Smooth muscle cell (in vitro differentiated cells): Measurements from ENCODE around the gene SLC2A4. TPM values are rescaled to one million over a fixed set of nuclear protein-coding genes. Genes with fewer than 3 reads are reported as not detected.

Experiments used
- DNase-seq: peaks from one replicate; lab custom pipeline; 2025; ENCODE audit not compliant: unreplicated experiment; lab: John Stamatoyannopoulos, UW
- H2AFZ ChIP-seq: fragments of 200-600 bp; sonication (generic); 2 replicates; pipeline ENCODE4 v1.6.0; 2016; ENCODE audit warnings: antibody characterized with exemption, low read depth, mild to moderate bottlenecking
- H3F3A ChIP-seq: fragments of 200-600 bp; sonication (generic); 2 replicates; pipeline ENCODE4 v1.6.0; 2017; ENCODE audit warnings: antibody characterized with exemption, low read depth
- H3K27ac ChIP-seq: fragments of 200-600 bp; sonication (generic); 2 replicates; pipeline ENCODE4 v1.5.1; 2016; ENCODE audit warnings: low read depth, mild to moderate bottlenecking
- H3K27me3 ChIP-seq: fragments of 200-600 bp; sonication (generic); 2 replicates; pipeline ENCODE4 v1.6.1; 2016; ENCODE audit warnings: low read depth, mild to moderate bottlenecking
- H3K36me3 ChIP-seq: fragments of 200-600 bp; sonication (generic); 2 replicates; pipeline ENCODE4 v1.5.1; 2016; ENCODE audit warnings: low read depth
- H3K4me1 ChIP-seq: fragments of 200-600 bp; sonication (generic); 2 replicates; pipeline ENCODE4 v1.5.1; 2016; ENCODE audit warnings: low read depth
- H3K4me2 ChIP-seq: fragments of 200-600 bp; sonication (generic); 2 replicates; pipeline ENCODE4 v1.6.0; 2016; ENCODE audit warnings: mild to moderate bottlenecking
- H3K4me3 ChIP-seq: fragments of 200-600 bp; sonication (generic); 2 replicates; pipeline ENCODE4 v1.5.1; 2016; ENCODE audit warnings: mild to moderate bottlenecking
- H3K79me2 ChIP-seq: fragments of 200-600 bp; sonication (generic); 2 replicates; pipeline ENCODE4 v1.6.0; 2016; ENCODE audit warnings: low read depth, mild to moderate bottlenecking
- H3K9ac ChIP-seq: fragments of 200-600 bp; sonication (generic); 2 replicates; pipeline ENCODE4 v1.6.0; 2016; ENCODE audit warnings: low read depth
- H3K9me3 ChIP-seq: fragments of 200-600 bp; sonication (generic); replicated peaks from 2 replicates; pipeline ENCODE4 v1.5.1; 2016; ENCODE audit warnings: low read depth
- H4K20me1 ChIP-seq: fragments of 200-600 bp; sonication (generic); 2 replicates; pipeline ENCODE4 v1.6.0; 2016; ENCODE audit warnings: low read depth
- WGBS: methylation state at CpG from one replicate; pipeline ENCODE4 v1.1.7; 2016; ENCODE audit warnings: low lambda C conversion rate; 5-methylcytosine and 5-hydroxymethylcytosine counted together
- polyA plus RNA-seq: library from polyadenylated mRNA; unstranded; fragments of >200 nt; fragmentation: Nextera tagmentation; extraction: Ambion mirVana; gene quantifications from 2 replicates; pipeline ENCODE4 v1.2.1, GENCODE V29; 2016
- total RNA-seq: library from RNA; depleted of rRNA; stranded (reverse); fragments of >200 nt; gene quantifications from 2 replicates; pipeline ENCODE4 v1.2.3, GENCODE V29; 2014
- TF ChIP-seq, protein P1 (sequence below): fragments of 200-600 bp; sonication (generic); IDR thresholded peaks from 2 replicates; pipeline ENCODE4 v1.5.1; 2017; ENCODE audit warnings: borderline replicate concordance, mild to moderate bottlenecking, antibody characterized with exemption; ENCODE audit not compliant: insufficient read depth, poor library complexity, severe bottlenecking

SLC2A4 gene
- total and polyA plus RNA-seq, 2 experiments from 2014 or later: not detected

GRCh38 chr17:7323731-7324437 lies 42.4 kb downstream of the SLC2A4 start:
- Histone ChIP-seq H3K79me2 (peaks cover 10% of the 10 kb centered on the region), H3K27ac (no peak overlapping the region), H3K4me2 (no peak overlapping the region), H3K4me3 (no peak overlapping the region), H3K9ac (no peak overlapping the region), H3K36me3 (no peaks in the 10 kb centered on the region), H2AFZ (no peak overlapping the region), H3K27me3 (no peaks in the 10 kb centered on the region), H3K4me1 (peaks cover 9% of the 10 kb centered on the region), H3K9me3 (no peaks in the 10 kb centered on the region), H3F3A (no peaks in the 10 kb centered on the region), H4K20me1 (no peaks in the 10 kb centered on the region)
- TF ChIP-seq, protein P1, sequence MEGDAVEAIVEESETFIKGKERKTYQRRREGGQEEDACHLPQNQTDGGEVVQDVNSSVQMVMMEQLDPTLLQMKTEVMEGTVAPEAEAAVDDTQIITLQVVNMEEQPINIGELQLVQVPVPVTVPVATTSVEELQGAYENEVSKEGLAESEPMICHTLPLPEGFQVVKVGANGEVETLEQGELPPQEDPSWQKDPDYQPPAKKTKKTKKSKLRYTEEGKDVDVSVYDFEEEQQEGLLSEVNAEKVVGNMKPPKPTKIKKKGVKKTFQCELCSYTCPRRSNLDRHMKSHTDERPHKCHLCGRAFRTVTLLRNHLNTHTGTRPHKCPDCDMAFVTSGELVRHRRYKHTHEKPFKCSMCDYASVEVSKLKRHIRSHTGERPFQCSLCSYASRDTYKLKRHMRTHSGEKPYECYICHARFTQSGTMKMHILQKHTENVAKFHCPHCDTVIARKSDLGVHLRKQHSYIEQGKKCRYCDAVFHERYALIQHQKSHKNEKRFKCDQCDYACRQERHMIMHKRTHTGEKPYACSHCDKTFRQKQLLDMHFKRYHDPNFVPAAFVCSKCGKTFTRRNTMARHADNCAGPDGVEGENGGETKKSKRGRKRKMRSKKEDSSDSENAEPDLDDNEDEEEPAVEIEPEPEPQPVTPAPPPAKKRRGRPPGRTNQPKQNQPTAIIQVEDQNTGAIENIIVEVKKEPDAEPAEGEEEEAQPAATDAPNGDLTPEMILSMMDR: peak; percentile 71
- 75% methylated on average over 39 of the region's 39 CpGs for WGBS
- DNase-seq: no peak

DNA sequence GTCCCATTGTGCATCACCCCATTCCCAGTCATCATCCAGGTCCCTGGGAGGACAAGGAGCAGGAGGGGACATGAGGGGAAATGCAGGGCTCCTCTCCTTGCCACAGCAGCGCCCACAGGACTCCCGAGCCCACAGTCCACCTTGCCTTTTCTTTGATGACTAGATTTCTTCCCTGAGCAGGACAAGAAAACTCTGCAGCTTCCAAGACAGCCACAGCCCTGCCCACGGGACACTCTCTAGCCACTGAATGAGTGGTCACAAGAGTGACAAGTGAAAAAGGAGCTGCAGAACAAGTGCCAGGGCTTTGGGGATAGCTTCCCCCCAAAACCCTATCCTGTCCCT lies 42.9 kb downstream of the SLC2A4 start:
- Histone ChIP-seq H3K4me1 (peaks cover 9% of the 10 kb centered on the region), H3K4me3 (no peak overlapping the region), H3K4me2 (no peak overlapping the region), H3K9me3 (no peaks in the 10 kb centered on the region), H3K27ac (no peak overlapping the region), H3K9ac (no peak overlapping the region), H4K20me1 (no peaks in the 10 kb centered on the region), H2AFZ (no peak overlapping the region), H3K27me3 (no peaks in the 10 kb centered on the region), H3K36me3 (no peaks in the 10 kb centered on the region), H3F3A (no peaks in the 10 kb centered on the region), H3K79me2 (peaks cover 10% of the 10 kb centered on the region)
- TF ChIP-seq, protein P1: no peak
- no peak for DNase-seq
- 89% methylated on average over 3 of the region's 3 CpGs for WGBS

- no peaks in the 10 kb centered on the region for H3K36me3 ChIP-seq
- no peak overlapping the region for H3K27ac ChIP-seq
- peaks cover 9% of the 10 kb centered on the region for H3K4me1 ChIP-seq
- TF ChIP-seq, protein P1: no peak
- no peaks in the 10 kb centered on the region for H3F3A ChIP-seq
- no peak overlapping the region for H3K9ac ChIP-seq
- H3K79me2 ChIP-seq: peaks cover 10% of the 10 kb centered on the region
- DNase-seq: no peak
- no peaks in the 10 kb centered on the region for H3K27me3 ChIP-seq
- no peaks in the 10 kb centered on the region for H4K20me1 ChIP-seq
- 97% methylated on average over 19 of the region's 19 CpGs for WGBS
- no peak overlapping the region for H3K4me2 ChIP-seq
- no peak overlapping the region for H3K4me3 ChIP-seq
- H2AFZ ChIP-seq: no peak overlapping the region
- H3K9me3 ChIP-seq: no peaks in the 10 kb centered on the region
Measured at GRCh38 chr17:7325031-7325528, 43.6 kb downstream of the SLC2A4 start.

- no peaks in the 10 kb centered on the region for H3F3A ChIP-seq
- no peaks in the 10 kb centered on the region for H4K20me1 ChIP-seq
- no peaks in the 10 kb centered on the region for H3K36me3 ChIP-seq
- peaks cover 14% of the 10 kb centered on the region for H3K4me1 ChIP-seq
- H3K9me3 ChIP-seq: no peaks in the 10 kb centered on the region
- TF ChIP-seq, protein P1: no peak
- no peak for DNase-seq
- no peaks in the 10 kb centered on the region for H3K27me3 ChIP-seq
- no peak overlapping the region for H3K9ac ChIP-seq
- 95% methylated on average over 11 of the region's 11 CpGs for WGBS
- no peak overlapping the region for H3K4me3 ChIP-seq
- no peak overlapping the region for H2AFZ ChIP-seq
- H3K27ac ChIP-seq: no peak overlapping the region
- no peak overlapping the region for H3K4me2 ChIP-seq
- peaks cover 10% of the 10 kb centered on the region for H3K79me2 ChIP-seq
Measured at GRCh38 chr17:7326186-7326585, 44.7 kb downstream of the SLC2A4 start.
